GM19099 (cell line): ENCODE data around the gene MAST1.

ENCODE experiments used
- POLR2A ChIP-seq: IDR thresholded peaks from 3 replicates; pipeline ENCODE4 v1.6.1; 2011; ENCODE audit warnings: low read depth; ENCODE audit not compliant: insufficient read length; ENCODE audit errors: extremely low read depth

The MAST1 gene

DNA sequence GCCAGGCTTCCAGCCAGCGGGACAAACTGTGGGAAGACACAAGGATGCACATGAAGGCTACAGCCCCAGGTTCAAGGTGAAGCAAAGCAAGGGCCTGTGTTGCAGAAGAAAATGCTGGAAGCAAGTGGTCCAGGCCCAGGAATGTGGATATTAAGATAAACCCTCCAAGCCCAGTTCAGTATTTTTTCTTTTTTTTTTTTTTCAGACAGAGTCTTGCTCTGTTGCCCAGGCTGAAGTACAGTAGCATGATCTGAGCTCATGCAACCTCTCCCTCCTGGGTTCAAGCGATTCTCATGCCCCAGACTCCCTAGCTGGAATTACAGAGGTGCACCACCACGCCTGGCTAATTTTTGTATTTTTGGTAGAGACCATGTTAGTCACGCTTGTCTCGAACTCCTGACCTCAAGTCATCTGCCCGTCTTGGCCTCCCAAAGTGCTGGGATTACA lies 41.2 kb upstream of the MAST1 start:
- TF ChIP-seq POLR2A, result no peak

DNA sequence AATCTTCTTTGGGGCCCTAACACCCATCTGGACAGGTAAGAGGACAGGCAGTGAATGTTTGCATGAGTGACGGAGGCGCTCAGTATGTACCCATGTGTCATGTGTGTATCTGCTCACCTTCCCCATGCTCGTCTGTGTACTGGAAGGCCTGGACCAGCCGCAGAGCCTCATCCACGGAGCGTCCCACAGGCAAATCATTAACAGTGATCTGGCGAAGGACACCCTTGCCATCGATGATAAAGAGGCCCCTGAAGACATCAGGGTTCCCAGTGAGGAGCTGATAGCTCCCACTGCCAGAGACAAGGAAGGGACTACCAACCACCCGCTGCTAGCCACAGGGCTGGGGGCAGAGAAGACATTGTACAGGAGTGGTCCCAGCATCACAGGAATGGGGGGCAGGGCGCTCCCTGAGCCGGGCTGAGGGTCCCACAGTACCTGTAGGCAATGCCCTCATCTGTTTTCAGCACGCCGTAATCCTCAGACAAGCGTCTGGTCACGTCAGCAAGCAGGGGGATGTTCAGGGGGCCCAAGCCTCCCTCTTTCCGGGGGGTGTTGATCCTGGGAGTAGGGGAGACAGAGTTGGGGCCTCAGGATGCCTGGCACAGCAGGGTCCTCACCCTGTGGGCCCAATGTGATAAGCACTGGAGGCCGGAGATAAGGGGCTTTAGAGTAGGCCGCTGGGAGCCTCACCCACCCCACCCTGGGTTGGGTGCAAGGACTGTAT lies 38.4 kb upstream of the MAST1 start:
- TF ChIP-seq POLR2A, result no peak

DNA sequence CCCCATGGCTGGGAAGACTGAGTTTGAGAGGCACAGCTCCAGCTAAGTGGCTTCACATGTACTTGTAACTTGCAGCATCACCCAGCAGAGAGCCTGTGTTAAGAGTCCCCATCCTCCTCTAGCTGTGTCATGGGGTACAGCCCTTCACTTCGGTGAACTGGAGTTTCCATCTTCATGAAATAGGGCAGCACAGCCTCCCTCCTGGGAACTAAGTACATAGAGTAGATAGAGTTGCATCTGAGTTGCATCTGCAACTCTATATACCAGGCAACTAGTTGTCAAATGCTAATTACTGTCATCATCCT lies 37.9 kb upstream of the MAST1 start:
- no peak for TF ChIP-seq POLR2A

DNA sequence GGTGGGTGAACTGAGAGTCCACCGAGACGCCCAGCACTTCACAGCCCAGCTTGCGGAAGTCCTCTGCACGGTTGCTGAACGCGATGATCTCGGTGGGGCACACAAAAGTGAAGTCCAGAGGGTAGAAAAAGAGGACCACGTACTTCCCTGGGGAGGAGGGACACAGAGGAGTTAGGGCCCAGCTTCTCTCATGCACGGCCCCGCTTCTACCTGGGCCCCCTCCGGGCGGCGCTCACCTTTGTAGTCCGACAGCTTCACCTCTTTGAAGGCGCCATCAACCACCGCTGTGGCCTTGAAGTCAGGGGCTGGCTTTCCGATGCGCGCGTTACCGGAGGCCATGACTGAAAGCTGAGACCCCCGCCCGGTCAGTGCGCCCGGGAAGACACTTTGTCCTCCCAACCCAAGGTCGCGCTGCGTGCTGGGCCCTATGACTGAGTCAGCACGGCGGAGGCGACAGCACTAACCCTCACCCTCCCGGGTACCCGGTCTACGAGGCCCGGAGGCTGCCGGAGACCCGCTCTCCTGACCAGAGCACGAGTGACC lies 37.3 kb upstream of the MAST1 start:
- TF ChIP-seq POLR2A, result no peak

DNA sequence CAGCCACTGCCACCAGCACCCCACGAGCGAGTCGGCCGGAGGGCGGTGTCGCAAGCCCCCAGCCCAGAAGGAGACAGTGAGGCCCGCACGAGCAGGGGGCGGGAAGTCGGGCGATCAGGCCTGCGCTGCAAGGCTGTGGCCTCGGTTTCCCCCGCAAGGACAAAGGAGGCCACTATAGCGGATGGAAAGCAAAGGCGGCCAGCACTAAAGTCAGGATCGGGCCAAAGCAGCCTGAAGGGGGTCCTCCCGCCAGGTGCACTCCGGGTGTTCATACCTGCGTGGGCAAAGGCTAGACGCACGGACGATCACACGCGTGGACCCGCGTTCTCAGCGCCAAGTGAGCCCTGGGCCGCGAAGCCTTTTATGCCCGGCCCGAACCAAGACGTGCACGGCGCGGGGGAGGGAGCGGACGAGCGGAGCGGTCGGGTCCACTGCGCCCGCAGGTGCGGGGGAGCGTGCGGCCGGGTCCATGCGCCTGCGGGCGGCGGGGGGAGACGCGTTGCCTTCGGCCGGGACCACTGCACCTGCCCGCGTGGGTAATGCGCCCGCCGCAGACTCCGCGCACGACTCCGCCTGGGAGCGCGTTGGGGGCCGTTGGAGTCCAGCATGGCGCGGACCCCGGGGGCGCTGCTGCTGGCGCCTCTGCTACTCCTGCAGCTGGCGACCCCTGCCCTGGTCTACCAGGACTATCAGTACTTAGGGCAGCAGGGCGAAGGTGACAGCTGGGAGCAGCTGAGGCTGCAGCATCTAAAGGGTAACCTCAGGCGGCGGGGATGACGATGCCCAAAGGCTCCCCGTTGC lies 36.6 kb upstream of the MAST1 start, which contains the start of the genes PRDX2 and THSD8:
TSS of gene PRDX2 (minus strand) at position 335 of the 801 bp plus-strand sequence. CDS start 539 bp downstream, outside the sequence.
TSS of gene THSD8 (plus strand) at position 604 of the 801 bp plus-strand sequence. CDS start at position 607, 3 bp downstream.
- peak; percentile 95 for TF ChIP-seq POLR2A

DNA sequence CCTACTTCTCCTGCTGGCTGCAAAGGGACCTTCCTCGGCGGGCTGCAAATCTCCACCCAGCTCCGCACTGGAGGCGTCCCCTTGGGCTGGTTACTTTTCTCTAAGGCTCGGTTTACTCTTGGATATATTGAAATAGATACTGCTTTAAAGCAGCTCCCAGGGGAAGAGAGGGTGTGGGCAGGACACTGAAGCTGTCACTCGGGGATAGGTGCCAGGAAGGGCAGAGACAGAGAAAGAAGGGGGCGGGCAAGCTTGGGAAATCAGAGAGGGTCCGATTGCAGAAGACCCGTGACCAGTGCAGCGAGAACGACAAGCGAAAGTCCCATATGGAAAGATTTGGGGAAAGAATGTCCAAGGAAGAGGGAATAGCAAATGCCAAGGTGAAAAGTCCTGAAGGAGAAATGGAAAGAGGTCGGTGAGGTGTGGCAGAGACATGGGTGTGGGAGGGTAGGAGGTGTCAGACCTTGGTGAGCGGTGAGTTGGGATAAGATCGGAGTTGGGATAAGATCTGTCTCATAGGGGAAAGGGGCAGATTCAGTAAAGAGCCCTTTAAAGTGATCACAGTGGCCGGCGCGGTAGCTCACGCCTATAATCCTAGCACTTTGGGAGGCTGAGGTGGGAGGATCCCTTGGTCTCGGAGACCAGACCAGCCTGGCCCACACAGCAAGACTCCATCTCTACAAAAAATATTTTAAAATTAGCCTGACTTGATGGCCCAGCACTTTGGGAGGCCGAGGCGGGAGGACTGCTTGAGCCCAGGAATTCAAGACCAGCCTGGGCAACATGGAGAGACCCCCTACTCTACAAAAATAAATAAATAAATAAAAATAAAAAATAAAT lies 35.8 kb upstream of the MAST1 start:
- no peak for TF ChIP-seq POLR2A

DNA sequence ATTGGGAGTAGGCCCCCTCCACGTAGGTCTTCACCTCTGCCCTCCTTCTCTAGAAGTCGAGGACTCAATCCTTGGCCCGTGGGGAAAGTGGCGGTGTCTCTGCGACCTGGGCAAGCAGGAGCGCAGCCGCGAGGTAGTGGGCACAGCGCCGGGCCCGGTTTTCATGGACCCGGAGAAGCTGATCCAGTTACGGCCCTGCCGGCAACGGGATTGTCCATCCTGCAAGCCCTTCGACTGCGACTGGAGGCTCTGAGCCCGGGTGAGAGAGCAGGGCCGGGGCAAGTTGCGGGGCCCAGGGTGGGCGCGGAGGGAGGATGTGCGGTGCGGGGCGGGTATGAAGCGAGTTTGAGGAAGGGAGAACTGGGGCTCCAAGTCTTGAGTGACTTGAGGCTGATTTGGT lies 34.3 kb upstream of the MAST1 start:
- TF ChIP-seq POLR2A, result no peak

DNA sequence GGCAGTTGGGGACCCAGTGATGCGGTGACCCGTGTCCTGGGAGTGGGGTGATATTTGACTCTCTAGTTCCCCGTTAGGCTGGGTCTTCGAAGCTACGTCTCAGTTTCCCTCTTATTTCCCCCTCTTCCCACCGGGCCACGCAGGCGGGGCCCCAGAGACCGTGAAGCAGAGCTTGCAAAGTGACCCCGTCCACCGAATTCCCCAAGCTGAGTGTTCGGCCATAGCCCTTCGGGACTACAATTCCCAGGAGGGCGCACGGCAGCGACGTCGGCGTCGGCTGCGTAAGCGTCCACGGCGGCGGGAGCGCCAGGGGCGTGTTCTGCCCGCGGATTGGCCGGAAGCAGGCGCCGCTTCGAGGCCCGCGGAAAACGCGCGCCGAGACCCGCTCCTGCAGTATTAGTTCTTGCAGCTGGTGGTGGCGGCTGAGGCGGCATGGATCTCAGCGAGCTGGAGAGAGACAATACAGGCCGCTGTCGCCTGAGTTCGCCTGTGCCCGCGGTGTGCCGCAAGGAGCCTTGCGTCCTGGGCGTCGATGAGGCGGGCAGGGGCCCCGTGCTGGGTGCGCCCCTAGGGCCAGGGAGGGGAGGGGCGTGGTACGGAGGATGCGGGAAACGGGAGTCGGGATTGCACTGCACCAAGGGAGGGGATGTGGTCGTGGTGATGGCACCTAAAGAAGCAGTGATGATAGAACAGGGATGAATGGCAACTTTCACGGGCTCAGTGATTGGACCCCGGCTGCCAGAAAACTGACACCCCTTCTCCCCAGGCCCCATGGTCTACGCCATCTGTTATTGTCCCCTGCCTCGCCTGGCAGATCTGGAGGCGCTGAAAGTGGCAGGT lies 31.9 kb upstream of the MAST1 start, which contains the start of gene RNASEH2A:
TSS of gene RNASEH2A (plus strand) at position 343 of the 840 bp plus-strand sequence. CDS start at position 433, 90 bp downstream.
- peak; percentile 84 for TF ChIP-seq POLR2A

DNA sequence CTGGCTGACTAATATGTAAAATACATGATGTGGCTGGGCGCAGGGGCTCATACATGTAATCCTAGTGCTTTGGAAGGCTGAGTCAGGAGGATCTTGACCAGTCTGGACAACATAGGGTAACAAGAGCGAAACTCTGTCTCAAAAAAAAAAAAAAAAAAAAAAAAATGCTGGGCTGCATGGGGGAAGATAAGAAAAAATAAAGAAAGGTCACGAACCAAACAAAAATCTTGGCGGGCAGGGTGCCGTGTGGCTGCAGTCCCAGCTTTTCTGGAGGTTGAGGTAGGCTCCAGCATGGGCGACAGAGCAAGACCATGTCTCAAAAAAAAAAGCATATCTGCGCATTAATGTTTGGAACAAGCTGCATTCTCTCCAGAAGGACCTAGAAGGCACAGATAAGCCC lies 23.2 kb upstream of the MAST1 start:
- TF ChIP-seq POLR2A, result no peak

DNA sequence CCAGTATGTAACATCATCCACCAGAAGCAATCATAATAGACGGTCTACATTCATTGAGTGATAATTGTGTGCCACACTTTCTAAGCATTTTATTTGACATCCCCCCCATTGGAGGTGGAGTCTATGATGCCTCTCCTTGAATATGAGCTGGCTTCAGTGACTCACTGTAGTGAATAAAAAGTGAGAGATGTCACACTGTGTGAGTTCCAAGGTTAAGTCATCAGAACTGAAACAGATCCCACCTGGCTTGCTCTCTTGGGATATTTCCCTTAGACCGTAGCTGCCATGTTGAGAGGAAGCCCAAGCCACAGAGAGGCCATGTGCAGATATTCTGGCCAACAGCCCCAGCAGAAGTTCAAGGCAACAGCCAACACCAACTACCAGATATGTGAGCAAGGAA lies 16.6 kb upstream of the MAST1 start:
- TF ChIP-seq POLR2A, result no peak

DNA sequence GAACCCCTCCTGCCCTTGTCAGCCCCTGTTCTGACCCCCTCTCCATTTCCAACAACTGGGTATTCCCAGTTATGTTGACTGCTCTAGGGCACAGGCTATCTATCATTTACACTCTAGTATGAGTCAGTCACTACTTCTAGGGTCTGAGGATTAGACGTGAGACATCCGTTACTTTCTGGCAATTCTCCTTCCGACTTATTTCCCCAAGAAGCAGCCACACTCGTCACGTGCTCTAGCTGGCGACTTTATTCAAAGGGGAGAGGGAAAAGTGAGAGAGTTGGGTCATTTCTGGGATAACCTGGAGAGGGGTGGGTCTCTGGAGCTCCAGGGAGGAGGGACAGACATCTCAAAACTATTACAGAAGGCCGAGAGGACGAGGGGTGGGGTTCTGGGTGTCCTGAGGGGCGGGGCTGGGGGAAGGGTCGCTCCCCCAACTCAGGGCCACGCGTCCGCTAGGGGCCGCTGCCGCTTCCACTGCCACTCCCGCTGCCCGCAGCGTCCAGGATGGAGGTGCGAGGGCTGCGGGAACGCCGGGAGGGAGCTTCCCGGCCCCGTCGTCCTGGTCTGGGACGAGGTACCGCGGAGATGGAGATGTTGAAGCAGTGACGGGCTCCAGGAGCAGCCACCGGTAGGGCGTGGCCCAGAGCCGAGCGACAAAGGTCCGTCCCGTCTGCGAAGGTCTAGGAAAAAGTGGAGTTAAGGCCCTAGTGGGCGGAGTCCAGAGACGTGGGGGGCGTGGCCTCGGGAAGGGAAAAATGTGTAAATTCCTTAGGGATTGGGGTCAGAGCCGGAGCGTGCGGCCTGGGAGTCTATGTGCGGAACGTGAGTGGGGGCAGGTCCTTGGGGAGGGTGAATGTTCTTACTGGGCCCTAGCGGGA lies 12.8 kb upstream of the MAST1 start:
- TF ChIP-seq POLR2A, result no peak

DNA sequence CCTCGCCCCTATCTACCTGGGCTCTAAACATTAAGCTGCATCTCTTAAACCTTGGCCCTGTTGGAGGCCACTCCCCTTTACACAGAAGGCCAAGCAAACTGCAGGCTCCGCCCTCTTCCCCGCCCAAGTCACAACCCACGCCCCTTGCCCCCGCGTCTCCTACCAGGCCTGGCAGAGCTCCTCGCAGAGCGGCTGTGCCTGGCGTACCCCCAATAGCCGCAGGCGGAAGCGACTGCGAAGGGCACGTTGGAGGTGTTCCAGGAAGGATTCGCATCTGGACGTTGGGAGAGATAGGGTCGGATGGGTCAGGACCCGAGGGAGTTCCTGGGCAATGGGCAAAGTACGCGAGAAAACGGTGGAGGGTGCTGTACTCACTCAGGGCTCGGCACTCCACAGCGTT lies 9.8 kb upstream of the MAST1 start:
- TF ChIP-seq POLR2A, result no peak

DNA sequence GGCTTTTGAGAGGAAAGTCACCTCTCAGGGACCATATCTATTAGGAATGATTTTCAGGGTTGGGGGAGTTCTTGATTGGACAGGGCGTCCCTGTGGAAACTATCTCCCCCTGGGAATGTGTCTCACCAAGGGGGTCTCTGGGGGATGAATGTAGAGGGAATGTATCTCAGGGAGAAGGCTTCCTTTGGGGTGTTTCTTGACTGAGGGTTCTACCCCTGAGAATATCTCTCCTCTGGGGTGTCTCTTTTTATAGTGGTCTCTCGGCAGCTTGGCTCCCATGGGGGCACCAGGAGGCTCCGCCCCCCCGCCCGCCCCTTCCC lies 4.9 kb upstream of the MAST1 start:
- TF ChIP-seq POLR2A, result no peak
